GM12891 (cell line): Measurements from ENCODE around the gene RTP5.

Experiments used
- DNase-seq: peaks from one replicate; pipeline ENCODE4 v3.0.0; 2011; ENCODE audit warnings: low spot score; ENCODE audit not compliant: insufficient read length
- FAIRE-seq: peaks from 2 replicates; lab custom pipeline; 2011; peaks lifted over from hg19 to GRCh38; lab: Jason Lieb, UNC
- PAX5 ChIP-seq: IDR thresholded peaks from 2 replicates; pipeline ENCODE4 v1.6.1; 2011; ENCODE audit warnings: low read length, moderate library complexity, mild to moderate bottlenecking; ENCODE audit not compliant: insufficient read depth, severe bottlenecking
- POLR2A ChIP-seq: IDR thresholded peaks from 2 replicates; pipeline ENCODE4 v1.6.1; 2011; ENCODE audit warnings: low read depth, low read length, control low read depth
- POLR2AphosphoS5 ChIP-seq: IDR thresholded peaks from 2 replicates; pipeline ENCODE4 v1.6.1; 2011; ENCODE audit warnings: low read depth, low read length, control low read depth
- POU2F2 ChIP-seq: IDR thresholded peaks from 2 replicates; pipeline ENCODE4 v1.6.1; 2011; ENCODE audit warnings: low read depth, mild to moderate bottlenecking, control low read depth, low read length, moderate library complexity
- SPI1 ChIP-seq: IDR thresholded peaks from 2 replicates; pipeline ENCODE4 v1.6.1; 2011; ENCODE audit warnings: low read depth, low read length, control low read depth
- TAF1 ChIP-seq: IDR thresholded peaks from 2 replicates; pipeline ENCODE4 v1.6.1; 2011; ENCODE audit warnings: low read depth, low read length, control low read depth

The RTP5 gene

GRCh38 chr2:241888641-241889040 lies 19.1 kb downstream of the RTP5 start:
- FAIRE-seq (no peak), DNase-seq (no peak)
- TF ChIP-seq SPI1 (no peak), TAF1 (no peak), POLR2AphosphoS5 (no peak), POU2F2 (no peak), POLR2A (no peak), PAX5 (no peak)

GRCh38 chr2:241890524-241891235 lies 21.2 kb downstream of the RTP5 start:
- TF ChIP-seq SPI1, result no peak
- no peak for TF ChIP-seq PAX5
- TF ChIP-seq POU2F2, result no peak
- no peak for TF ChIP-seq POLR2AphosphoS5
- TF ChIP-seq TAF1, result no peak
- TF ChIP-seq POLR2A, result no peak
- no peak for DNase-seq
- FAIRE-seq, result no peak

- TF ChIP-seq SPI1, result no peak
- TF ChIP-seq POLR2A, result no peak
- no peak for TF ChIP-seq TAF1
- TF ChIP-seq POLR2AphosphoS5, result no peak
- no peak for TF ChIP-seq POU2F2
- no peak for TF ChIP-seq PAX5
- DNase-seq (no peak), FAIRE-seq (no peak)
Observed at GRCh38 chr2:241891315-241891987, 21.9 kb downstream of the RTP5 start.

- TF ChIP-seq TAF1, result no peak
- no peak for TF ChIP-seq POLR2A
- TF ChIP-seq PAX5, result no peak
- no peak for TF ChIP-seq SPI1
- no peak for FAIRE-seq
- no peak for DNase-seq
Observed at GRCh38 chr2:241891988-241892298, 22.4 kb downstream of the RTP5 start.

GRCh38 chr2:241892299-241893137 lies 23.0 kb downstream of the RTP5 start:
- DNase-seq (no peak), FAIRE-seq (no peak)
- no peak for TF ChIP-seq TAF1
- no peak for TF ChIP-seq SPI1
- no peak for TF ChIP-seq POLR2AphosphoS5
- TF ChIP-seq POU2F2, result no peak
- no peak for TF ChIP-seq PAX5
- TF ChIP-seq POLR2A, result no peak

- DNase-seq (no peak), FAIRE-seq (no peak)
- TF ChIP-seq POU2F2 (no peak), TAF1 (no peak), PAX5 (no peak)
Observed at GRCh38 chr2:241893265-241893664, 23.7 kb downstream of the RTP5 start.

GRCh38 chr2:241894056-241894641 lies 24.6 kb downstream of the RTP5 start:
- TF ChIP-seq PAX5, result no peak
- TF ChIP-seq POU2F2, result no peak
- no peak for TF ChIP-seq POLR2AphosphoS5
- no peak for TF ChIP-seq SPI1
- no peak for TF ChIP-seq TAF1
- no peak for TF ChIP-seq POLR2A
- FAIRE-seq, result no peak
- no peak for DNase-seq

- FAIRE-seq, result no peak
- DNase-seq, result no peak
- no peak for TF ChIP-seq TAF1
- TF ChIP-seq POU2F2, result no peak
- TF ChIP-seq POLR2A, result no peak
- no peak for TF ChIP-seq PAX5
- no peak for TF ChIP-seq POLR2AphosphoS5
- no peak for TF ChIP-seq SPI1
Observed at GRCh38 chr2:241894681-241895426, 25.3 kb downstream of the RTP5 start.

GRCh38 chr2:241895427-241895711 lies 25.8 kb downstream of the RTP5 start:
- DNase-seq (no peak), FAIRE-seq (no peak)
- TF ChIP-seq TAF1, result no peak
- TF ChIP-seq PAX5, result no peak
- TF ChIP-seq POU2F2, result no peak
- no peak for TF ChIP-seq POLR2AphosphoS5
- TF ChIP-seq SPI1, result no peak
- no peak for TF ChIP-seq POLR2A
